Endodermal cell (in vitro differentiated cells): ENCODE data around the gene NGF. TPM values are rescaled to one million over a fixed set of nuclear protein-coding genes. Genes with fewer than 3 reads are reported as not detected.

Experiments used
- DNase-seq: peaks from one replicate; pipeline ENCODE4 v3.0.0-alpha.2; 2017
- H3K27ac ChIP-seq: 2 replicates; pipeline ENCODE4 v1.5.1; 2013; ENCODE audit warnings: mild to moderate bottlenecking, low read depth, low read length, moderate library complexity
- H3K27me3 ChIP-seq: 2 replicates; pipeline ENCODE4 v1.6.1; 2013; ENCODE audit warnings: mild to moderate bottlenecking, low read length, moderate library complexity; ENCODE audit not compliant: insufficient read depth, control insufficient read depth, poor library complexity, severe bottlenecking
- H3K36me3 ChIP-seq: 2 replicates; pipeline ENCODE4 v1.7.0; 2013; ENCODE audit warnings: mild to moderate bottlenecking, low read length, moderate library complexity; ENCODE audit not compliant: control insufficient read depth, insufficient read depth
- H3K4me1 ChIP-seq: one replicate; pipeline ENCODE4 v1.7.0; 2013; ENCODE audit warnings: low read length; ENCODE audit not compliant: control insufficient read depth, insufficient read depth
- H3K4me3 ChIP-seq: 2 replicates; pipeline ENCODE4 v1.5.1; 2013; ENCODE audit warnings: mild to moderate bottlenecking, low read length, moderate library complexity
- H3K9ac ChIP-seq: 2 replicates; pipeline ENCODE4 v1.6.1; 2013; ENCODE audit warnings: mild to moderate bottlenecking, low read length, moderate library complexity; ENCODE audit not compliant: poor library complexity, severe bottlenecking; ENCODE audit errors: extremely low read depth
- H3K9me3 ChIP-seq: 2 replicates; pipeline ENCODE4 v1.6.1; 2013; ENCODE audit warnings: mild to moderate bottlenecking, low read length, moderate library complexity; ENCODE audit not compliant: control insufficient read depth
- H3K27ac Mint-ChIP-seq: 2 replicates; pipeline ENCODE4 v1.8.0; 2020; ENCODE audit warnings: mixed read lengths
- H3K27me3 Mint-ChIP-seq: 2 replicates; pipeline ENCODE4 v1.8.0; 2021; ENCODE audit warnings: mild to moderate bottlenecking, mixed read lengths; ENCODE audit not compliant: insufficient read depth
- H3K36me3 Mint-ChIP-seq: 2 replicates; pipeline ENCODE4 v1.8.0; 2020; ENCODE audit warnings: low read depth, mixed read lengths
- H3K4me1 Mint-ChIP-seq: 2 replicates; pipeline ENCODE4 v1.8.0; 2020; ENCODE audit warnings: mixed read lengths
- H3K4me3 Mint-ChIP-seq: 2 replicates; pipeline ENCODE4 v1.8.0; 2020; ENCODE audit warnings: mild to moderate bottlenecking, moderate library complexity, mixed read lengths
- H3K9me3 Mint-ChIP-seq: 2 replicates; pipeline ENCODE4 v1.8.0; 2020; ENCODE audit warnings: mild to moderate bottlenecking, mixed read lengths
- CTCF ChIP-seq: fragments of 200-600 bp; sonication (generic); conservative IDR thresholded peaks from 2 replicates; pipeline ENCODE4 v1.5.0; 2021; ENCODE audit warnings: antibody characterized with exemption, mild to moderate bottlenecking
- WGBS, 2 experiments: methylation state at CpG; one replicate each; pipeline versions ENCODE4 v1.1.5 to v1.1.7; 2013; ENCODE audit warnings: missing lambda C conversion rate in 2 of 2, mixed read lengths in 1 of 2; ENCODE audit not compliant: insufficient coverage in 1 of 2, insufficient read length in 1 of 2; 5-methylcytosine and 5-hydroxymethylcytosine counted together
- total RNA-seq, 2 donors: library from RNA; stranded (reverse); fragmentation: NEBNext Ultra II Directional in 1 of 2; extraction: Animal tissue kit (Norgen Biotek cat#: 25700) in 1 of 2; gene quantifications; 2 replicates in 1 of 2; 3 replicates in 1 of 2; pipeline ENCODE4 v1.2.1, GENCODE V29; 2021

Gene NGF
- total RNA-seq, 2 donors from 2014 or later: 0.26 TPM; not detected in 1

- no peak overlapping the region for H3K4me3 Mint-ChIP-seq
- peaks cover 4% of the 10 kb centered on the region for H3K4me1 Mint-ChIP-seq
- no peaks in the 10 kb centered on the region for H3K9me3 ChIP-seq
- no peak for TF ChIP-seq CTCF
- H3K27me3 Mint-ChIP-seq: peaks cover 7% of the 10 kb centered on the region
- H3K27ac Mint-ChIP-seq: no peak overlapping the region
- no peak for DNase-seq
- H3K36me3 Mint-ChIP-seq: no peaks in the 10 kb centered on the region
- 100% methylated on average over 1 of the region's 1 CpG; no CpG with 5 or more reads in 1 of the 2 experiments for WGBS, 2 experiments
- H3K9ac ChIP-seq: no peak overlapping the region
- H3K4me3 ChIP-seq: no peak overlapping the region
- no peaks in the 10 kb centered on the region for H3K36me3 ChIP-seq
- H3K9me3 Mint-ChIP-seq: no peaks in the 10 kb centered on the region
- H3K4me1 ChIP-seq: no peaks in the 10 kb centered on the region
- no peak overlapping the region for H3K27ac ChIP-seq
- no peaks in the 10 kb centered on the region for H3K27me3 ChIP-seq
These were observed 73.0 kb downstream of the NGF start for GRCh38 chr1:115265099-115265498.

GRCh38 chr1:115262886-115263285, 75.2 kb downstream of the NGF start:
- no peaks in the 10 kb centered on the region for H3K36me3 ChIP-seq
- no peak overlapping the region for H3K4me3 ChIP-seq
- no peak overlapping the region for H3K27ac Mint-ChIP-seq
- 86 to 89% methylated on average over 3 to 4 of the region's 4 CpGs for WGBS, 2 experiments
- DNase-seq: no peak
- H3K27me3 Mint-ChIP-seq: peaks cover 7% of the 10 kb centered on the region
- H3K9ac ChIP-seq: no peak overlapping the region
- no peak overlapping the region for H3K27ac ChIP-seq
- H3K4me1 ChIP-seq: no peaks in the 10 kb centered on the region
- peaks cover 17% of the 10 kb centered on the region for H3K9me3 Mint-ChIP-seq
- H3K36me3 Mint-ChIP-seq: peaks cover 5% of the 10 kb centered on the region
- H3K27me3 ChIP-seq: no peaks in the 10 kb centered on the region
- H3K4me3 Mint-ChIP-seq: no peak overlapping the region
- TF ChIP-seq CTCF: no peak
- peaks cover 4% of the 10 kb centered on the region for H3K4me1 Mint-ChIP-seq
- H3K9me3 ChIP-seq: peaks cover 18% of the 10 kb centered on the region

GRCh38 chr1:115261496-115261895, 76.6 kb downstream of the NGF start:
- Mint-ChIP-seq H3K27ac (no peak overlapping the region), H3K4me3 (no peak overlapping the region), H3K27me3 (peaks cover 3% of the 10 kb centered on the region), H3K36me3 (peaks cover 5% of the 10 kb centered on the region), H3K4me1 (peaks cover 4% of the 10 kb centered on the region), H3K9me3 (peaks cover 26% of the 10 kb centered on the region)
- H3K27ac ChIP-seq: no peak overlapping the region
- H3K27me3 ChIP-seq: no peaks in the 10 kb centered on the region
- TF ChIP-seq CTCF: no peak
- DNase-seq: no peak
- no peaks in the 10 kb centered on the region for H3K36me3 ChIP-seq
- H3K9me3 ChIP-seq: peaks cover 32% of the 10 kb centered on the region
- no peak overlapping the region for H3K4me3 ChIP-seq
- H3K4me1 ChIP-seq: no peaks in the 10 kb centered on the region
- WGBS, 2 experiments: 88% methylated on average over 1 of the region's 1 CpG; no CpG with 5 or more reads in 1 of the 2 experiments
- H3K9ac ChIP-seq: no peak overlapping the region
